ENCODE measurements around the gene ATF6.

- no peak for TF ChIP-seq RAD21 (IDR thresholded peaks at IDR 0.05)
- no peak for TF ChIP-seq CTCF (IDR thresholded peaks at IDR 0.05; ENCODE audit: low read depth, low read length, missing input control)
- no peak for TF ChIP-seq SP1 (IDR thresholded peaks at IDR 0.05)
- TF ChIP-seq JUND (IDR thresholded peaks at IDR 0.05), result no peak
- TF ChIP-seq ZBTB33 (IDR thresholded peaks at IDR 0.05), result no peak
- no peak for TF ChIP-seq TAF1 (conservative IDR thresholded peaks at IDR 0.05)
- TF ChIP-seq MAX (IDR thresholded peaks at IDR 0.05), result no peak
- no peak for TF ChIP-seq NR2F2 (IDR thresholded peaks at IDR 0.05)
- no peak for TF ChIP-seq ATF3 (IDR thresholded peaks at IDR 0.05)
- no peak for TF ChIP-seq GABPA (IDR thresholded peaks at IDR 0.05 in 1 of 2, conservative IDR thresholded peaks at IDR 0.05 in 1 of 2)
- TF ChIP-seq REST (IDR thresholded peaks at IDR 0.05), result no peak
- TF ChIP-seq EGR1 (IDR thresholded peaks at IDR 0.05; ENCODE audit: low read depth in 2 of 2), result no peak
- no peak for TF ChIP-seq FOXA1 (IDR thresholded peaks at IDR 0.05)
Measured at GRCh38 chr1:161730050-161730564, 36.0 kb upstream of the ATF6 start.

All from liver (tissue), 3 donors.